ENCODE data around the gene RGS1. TPM values are rescaled to one million over a fixed set of nuclear protein-coding genes. Genes with fewer than 3 reads are reported as not detected.

RGS1 gene
- total and polyA plus RNA-seq, 2 of the 8 experiments (the other 6 are each of a cell fraction or from before 2014, with no cell fraction given): not detected

- TF ChIP-seq RBBP5 (IDR thresholded peaks at IDR 0.05; ENCODE audit: borderline replicate concordance, low read depth, low read length): no peak
- TF ChIP-seq ATF2 (IDR thresholded peaks at IDR 0.05; ENCODE audit: low read length): no peak
- no peak for TF ChIP-seq TAF7 (optimal IDR thresholded peaks at IDR 0.05; ENCODE audit: borderline replicate concordance, low read depth, low read length)
- TF ChIP-seq RFX5 (IDR thresholded peaks at IDR 0.05; ENCODE audit: borderline replicate concordance, low read depth, low read length): no peak
Measured at GRCh38 chr1:192584866-192585265, 9.3 kb downstream of the RGS1 start (continued).
